Measurements from ENCODE around the gene NRCAM.
"Not testable (repeated sequence)": the region's sequence is repeated elsewhere in the genome, so short reads cannot be mapped to it uniquely, and the experiment has no call there.

NRCAM gene

DNA sequence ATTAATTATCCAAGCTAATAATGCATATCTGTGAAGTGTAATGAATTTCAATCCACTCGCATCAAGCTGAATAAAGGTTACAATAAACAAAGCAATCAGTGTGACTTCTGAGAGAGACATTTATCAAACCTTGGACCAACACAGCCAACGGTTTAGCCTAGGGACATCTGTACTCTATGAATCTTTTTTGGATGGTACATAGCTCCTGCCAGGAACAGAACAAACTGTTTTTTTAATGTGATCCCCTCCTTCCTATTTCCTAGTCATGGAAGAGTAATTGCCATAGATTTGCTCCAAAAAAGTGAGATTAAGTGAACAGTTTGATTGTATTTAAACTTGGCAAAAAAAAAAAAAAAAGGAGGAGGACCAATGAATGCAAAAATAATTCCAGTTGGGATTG is 11.2 kb upstream of the NRCAM start:
- TF ChIP-seq, protein P1, sequence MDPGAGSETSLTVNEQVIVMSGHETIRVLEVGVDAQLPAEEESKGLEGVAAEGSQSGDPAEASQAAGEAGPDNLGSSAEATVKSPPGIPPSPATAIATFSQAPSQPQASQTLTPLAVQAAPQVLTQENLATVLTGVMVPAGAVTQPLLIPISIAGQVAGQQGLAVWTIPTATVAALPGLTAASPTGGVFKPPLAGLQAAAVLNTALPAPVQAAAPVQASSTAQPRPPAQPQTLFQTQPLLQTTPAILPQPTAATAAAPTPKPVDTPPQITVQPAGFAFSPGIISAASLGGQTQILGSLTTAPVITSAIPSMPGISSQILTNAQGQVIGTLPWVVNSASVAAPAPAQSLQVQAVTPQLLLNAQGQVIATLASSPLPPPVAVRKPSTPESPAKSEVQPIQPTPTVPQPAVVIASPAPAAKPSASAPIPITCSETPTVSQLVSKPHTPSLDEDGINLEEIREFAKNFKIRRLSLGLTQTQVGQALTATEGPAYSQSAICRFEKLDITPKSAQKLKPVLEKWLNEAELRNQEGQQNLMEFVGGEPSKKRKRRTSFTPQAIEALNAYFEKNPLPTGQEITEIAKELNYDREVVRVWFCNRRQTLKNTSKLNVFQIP (CRISPR knock-in tag; IDR thresholded peaks at IDR 0.05; ENCODE audit: borderline replicate concordance, low read depth) = no peak
- TF ChIP-seq ESRRG (CRISPR knock-in tag; IDR thresholded peaks at IDR 0.05) (no peak), TCF4 (CRISPR knock-in tag; IDR thresholded peaks at IDR 0.05; ENCODE audit: borderline replicate concordance) (no peak), BACH2 (CRISPR knock-in tag; IDR thresholded peaks at IDR 0.05; ENCODE audit: borderline replicate concordance) (no peak), ZNF565 (CRISPR knock-in tag; conservative IDR thresholded peaks at IDR 0.05; ENCODE audit: low read depth) (no peak), ZC3H10 (CRISPR knock-in tag; IDR thresholded peaks at IDR 0.05) (no peak), GLIS3 (CRISPR knock-in tag; IDR thresholded peaks at IDR 0.05) (no peak), ZFP30 (CRISPR knock-in tag; IDR thresholded peaks at IDR 0.05) (no peak), PPARA (CRISPR knock-in tag; IDR thresholded peaks at IDR 0.05; ENCODE audit: borderline replicate concordance) (no peak)
- TF ChIP-seq, protein P2, sequence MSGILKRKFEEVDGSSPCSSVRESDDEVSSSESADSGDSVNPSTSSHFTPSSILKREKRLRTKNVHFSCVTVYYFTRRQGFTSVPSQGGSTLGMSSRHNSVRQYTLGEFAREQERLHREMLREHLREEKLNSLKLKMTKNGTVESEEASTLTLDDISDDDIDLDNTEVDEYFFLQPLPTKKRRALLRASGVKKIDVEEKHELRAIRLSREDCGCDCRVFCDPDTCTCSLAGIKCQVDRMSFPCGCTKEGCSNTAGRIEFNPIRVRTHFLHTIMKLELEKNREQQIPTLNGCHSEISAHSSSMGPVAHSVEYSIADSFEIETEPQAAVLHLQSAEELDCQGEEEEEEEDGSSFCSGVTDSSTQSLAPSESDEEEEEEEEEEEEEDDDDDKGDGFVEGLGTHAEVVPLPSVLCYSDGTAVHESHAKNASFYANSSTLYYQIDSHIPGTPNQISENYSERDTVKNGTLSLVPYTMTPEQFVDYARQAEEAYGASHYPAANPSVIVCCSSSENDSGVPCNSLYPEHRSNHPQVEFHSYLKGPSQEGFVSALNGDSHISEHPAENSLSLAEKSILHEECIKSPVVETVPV (CRISPR knock-in tag; IDR thresholded peaks at IDR 0.05) = no peak
- TF ChIP-seq, protein P3, sequence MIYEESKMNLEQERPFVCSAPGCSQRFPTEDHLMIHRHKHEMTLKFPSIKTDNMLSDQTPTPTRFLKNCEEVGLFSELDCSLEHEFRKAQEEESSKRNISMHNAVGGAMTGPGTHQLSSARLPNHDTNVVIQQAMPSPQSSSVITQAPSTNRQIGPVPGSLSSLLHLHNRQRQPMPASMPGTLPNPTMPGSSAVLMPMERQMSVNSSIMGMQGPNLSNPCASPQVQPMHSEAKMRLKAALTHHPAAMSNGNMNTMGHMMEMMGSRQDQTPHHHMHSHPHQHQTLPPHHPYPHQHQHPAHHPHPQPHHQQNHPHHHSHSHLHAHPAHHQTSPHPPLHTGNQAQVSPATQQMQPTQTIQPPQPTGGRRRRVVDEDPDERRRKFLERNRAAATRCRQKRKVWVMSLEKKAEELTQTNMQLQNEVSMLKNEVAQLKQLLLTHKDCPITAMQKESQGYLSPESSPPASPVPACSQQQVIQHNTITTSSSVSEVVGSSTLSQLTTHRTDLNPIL (CRISPR knock-in tag; IDR thresholded peaks at IDR 0.05; ENCODE audit: low read depth) = no peak
- ATAC-seq = no peak

DNA sequence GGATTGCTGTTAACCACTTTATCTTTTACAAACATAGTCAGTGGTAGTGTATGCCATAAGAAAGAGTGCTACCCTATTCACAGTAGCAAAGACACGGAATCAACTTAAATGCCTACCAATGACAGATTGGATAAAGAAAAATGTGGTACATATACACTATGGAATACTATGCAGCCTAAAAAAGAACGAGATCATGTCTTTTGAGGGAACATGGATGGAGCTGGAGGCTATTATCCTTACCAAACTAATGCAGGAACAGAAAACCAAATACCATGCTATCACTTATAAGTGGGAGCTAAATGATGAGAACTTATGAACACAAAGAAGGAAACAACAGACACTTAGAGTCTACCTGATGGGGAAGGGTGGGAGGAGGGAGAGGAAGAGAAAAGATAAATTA is 10.1 kb upstream of the NRCAM start:
- TF ChIP-seq ZNF70 (CRISPR knock-in tag; IDR thresholded peaks at IDR 0.05) = peak; percentile 92
- peak; percentile 41; the same call in 1 of the 2 replicates for TF ChIP-seq ZNF8 (CRISPR knock-in tag; IDR thresholded peaks at IDR 0.05)
- not testable (repeated sequence) for ATAC-seq

DNA sequence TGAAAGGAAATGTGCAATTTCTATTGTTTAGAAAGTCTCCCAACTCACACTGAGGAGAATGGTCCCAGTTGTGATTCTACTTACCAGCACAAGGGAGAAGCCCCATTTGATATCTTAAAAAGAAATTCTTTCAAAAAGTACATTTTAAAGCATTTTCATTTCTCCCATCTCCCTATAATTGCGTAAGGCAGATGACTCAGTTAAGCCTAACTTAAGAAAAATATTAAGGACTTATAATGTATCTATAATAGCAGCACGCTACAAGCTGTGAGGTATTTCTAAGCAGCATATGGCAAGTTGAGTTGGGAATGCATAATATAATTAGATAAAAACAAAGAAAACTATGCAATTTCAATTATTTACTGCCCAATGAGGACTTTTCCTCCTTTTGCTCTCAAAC is 8.5 kb upstream of the NRCAM start:
- ATAC-seq = no peak
- TF ChIP-seq ZFP30 (CRISPR knock-in tag; IDR thresholded peaks at IDR 0.05) (no peak), SNAI2 (CRISPR knock-in tag; IDR thresholded peaks at IDR 0.05) (no peak), CSDC2 (CRISPR knock-in tag; IDR thresholded peaks at IDR 0.05) (no peak), BACH2 (CRISPR knock-in tag; IDR thresholded peaks at IDR 0.05; ENCODE audit: borderline replicate concordance) (no peak), ISL1 (CRISPR knock-in tag; IDR thresholded peaks at IDR 0.05) (no peak), ZNF8 (CRISPR knock-in tag; IDR thresholded peaks at IDR 0.05) (no peak), OSR1 (CRISPR knock-in tag; IDR thresholded peaks at IDR 0.05) (no peak), PPARA (CRISPR knock-in tag; IDR thresholded peaks at IDR 0.05; ENCODE audit: borderline replicate concordance) (no peak), ZNF565 (CRISPR knock-in tag; conservative IDR thresholded peaks at IDR 0.05; ENCODE audit: low read depth) (no peak), ZFP3 (CRISPR knock-in tag; IDR thresholded peaks at IDR 0.05) (no peak), GLIS3 (CRISPR knock-in tag; IDR thresholded peaks at IDR 0.05) (no peak), TOX (CRISPR knock-in tag; IDR thresholded peaks at IDR 0.05; ENCODE audit: borderline replicate concordance) (no peak), TCF4 (CRISPR knock-in tag; IDR thresholded peaks at IDR 0.05; ENCODE audit: borderline replicate concordance) (no peak), RARB (CRISPR knock-in tag; IDR thresholded peaks at IDR 0.05) (no peak), ARNTL (CRISPR knock-in tag; IDR thresholded peaks at IDR 0.05; ENCODE audit: borderline replicate concordance, low read depth) (no peak)
- TF ChIP-seq, protein P4, sequence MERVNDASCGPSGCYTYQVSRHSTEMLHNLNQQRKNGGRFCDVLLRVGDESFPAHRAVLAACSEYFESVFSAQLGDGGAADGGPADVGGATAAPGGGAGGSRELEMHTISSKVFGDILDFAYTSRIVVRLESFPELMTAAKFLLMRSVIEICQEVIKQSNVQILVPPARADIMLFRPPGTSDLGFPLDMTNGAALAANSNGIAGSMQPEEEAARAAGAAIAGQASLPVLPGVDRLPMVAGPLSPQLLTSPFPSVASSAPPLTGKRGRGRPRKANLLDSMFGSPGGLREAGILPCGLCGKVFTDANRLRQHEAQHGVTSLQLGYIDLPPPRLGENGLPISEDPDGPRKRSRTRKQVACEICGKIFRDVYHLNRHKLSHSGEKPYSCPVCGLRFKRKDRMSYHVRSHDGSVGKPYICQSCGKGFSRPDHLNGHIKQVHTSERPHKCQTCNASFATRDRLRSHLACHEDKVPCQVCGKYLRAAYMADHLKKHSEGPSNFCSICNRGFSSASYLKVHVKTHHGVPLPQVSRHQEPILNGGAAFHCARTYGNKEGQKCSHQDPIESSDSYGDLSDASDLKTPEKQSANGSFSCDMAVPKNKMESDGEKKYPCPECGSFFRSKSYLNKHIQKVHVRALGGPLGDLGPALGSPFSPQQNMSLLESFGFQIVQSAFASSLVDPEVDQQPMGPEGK (CRISPR knock-in tag; IDR thresholded peaks at IDR 0.05; ENCODE audit: borderline replicate concordance) = no peak
- TF ChIP-seq, protein P5, sequence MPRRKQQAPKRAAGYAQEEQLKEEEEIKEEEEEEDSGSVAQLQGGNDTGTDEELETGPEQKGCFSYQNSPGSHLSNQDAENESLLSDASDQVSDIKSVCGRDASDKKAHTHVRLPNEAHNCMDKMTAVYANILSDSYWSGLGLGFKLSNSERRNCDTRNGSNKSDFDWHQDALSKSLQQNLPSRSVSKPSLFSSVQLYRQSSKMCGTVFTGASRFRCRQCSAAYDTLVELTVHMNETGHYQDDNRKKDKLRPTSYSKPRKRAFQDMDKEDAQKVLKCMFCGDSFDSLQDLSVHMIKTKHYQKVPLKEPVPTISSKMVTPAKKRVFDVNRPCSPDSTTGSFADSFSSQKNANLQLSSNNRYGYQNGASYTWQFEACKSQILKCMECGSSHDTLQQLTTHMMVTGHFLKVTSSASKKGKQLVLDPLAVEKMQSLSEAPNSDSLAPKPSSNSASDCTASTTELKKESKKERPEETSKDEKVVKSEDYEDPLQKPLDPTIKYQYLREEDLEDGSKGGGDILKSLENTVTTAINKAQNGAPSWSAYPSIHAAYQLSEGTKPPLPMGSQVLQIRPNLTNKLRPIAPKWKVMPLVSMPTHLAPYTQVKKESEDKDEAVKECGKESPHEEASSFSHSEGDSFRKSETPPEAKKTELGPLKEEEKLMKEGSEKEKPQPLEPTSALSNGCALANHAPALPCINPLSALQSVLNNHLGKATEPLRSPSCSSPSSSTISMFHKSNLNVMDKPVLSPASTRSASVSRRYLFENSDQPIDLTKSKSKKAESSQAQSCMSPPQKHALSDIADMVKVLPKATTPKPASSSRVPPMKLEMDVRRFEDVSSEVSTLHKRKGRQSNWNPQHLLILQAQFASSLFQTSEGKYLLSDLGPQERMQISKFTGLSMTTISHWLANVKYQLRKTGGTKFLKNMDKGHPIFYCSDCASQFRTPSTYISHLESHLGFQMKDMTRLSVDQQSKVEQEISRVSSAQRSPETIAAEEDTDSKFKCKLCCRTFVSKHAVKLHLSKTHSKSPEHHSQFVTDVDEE (CRISPR knock-in tag; IDR thresholded peaks at IDR 0.05) = no peak
- TF ChIP-seq, protein P3 (CRISPR knock-in tag; IDR thresholded peaks at IDR 0.05; ENCODE audit: low read depth) = no peak
- TF ChIP-seq, protein P1 (CRISPR knock-in tag; IDR thresholded peaks at IDR 0.05; ENCODE audit: borderline replicate concordance, low read depth) = no peak
